Gastrocnemius medialis (tissue), 4 donors: ENCODE measurements around the gene SIK3. TPM values are rescaled to one million over a fixed set of nuclear protein-coding genes. Genes with fewer than 3 reads are reported as not detected.
"Not testable (repeated sequence)": the region's sequence is repeated elsewhere in the genome, so short reads cannot be mapped to it uniquely, and the experiment has no call there.

Experiments
- ATAC-seq, 2 donors: fragments of 150-250 bp; one replicate each; pipeline ENCODE4 v1.9.1; 2016
- DNase-seq, 2 donors: peaks; one replicate each; pipeline ENCODE4 v3.0.0-alpha.2; 2019
- H3K27ac ChIP-seq, 4 donors: fragments of 200-600 bp; sonication (generic); 1 replicate in 1 of 4; 2 replicates in 3 of 4; pipeline ENCODE4 v1.5.1; 2016 to 2018; ENCODE audit warnings: mild to moderate bottlenecking in 2 of 4, moderate library complexity in 1 of 4
- H3K27me3 ChIP-seq, 3 donors: fragments of 200-600 bp; sonication (generic) in 2 of 3; 1 replicate in 1 of 3; 2 replicates in 2 of 3; pipeline versions ENCODE4 v1.5.1 to v1.6.0; 2016 to 2019; ENCODE audit warnings: mild to moderate bottlenecking in 1 of 3, moderate library complexity in 1 of 3
- H3K36me3 ChIP-seq, 2 donors: fragments of 200-600 bp; sonication (generic) in 1 of 2; one replicate each; pipeline ENCODE4 v1.5.1; 2017 to 2018
- H3K4me1 ChIP-seq, 2 donors: fragments of 200-600 bp; sonication (generic) in 1 of 2; one replicate each; pipeline ENCODE4 v1.5.1; 2016 to 2017; ENCODE audit warnings: mild to moderate bottlenecking in 2 of 2
- H3K4me3 ChIP-seq, 4 donors: fragments of 200-600 bp; sonication (generic) in 3 of 4; 1 replicate in 1 of 4; 2 replicates in 3 of 4; pipeline ENCODE4 v1.5.1; 2016 to 2019; ENCODE audit warnings: mild to moderate bottlenecking in 2 of 4
- H3K9me3 ChIP-seq, 3 donors: fragments of 200-600 bp; sonication (generic) in 2 of 3; 1 replicate in 1 of 3; 2 replicates in 2 of 3; pipeline ENCODE4 v1.5.1; 2016 to 2019
- CTCF ChIP-seq, 5 experiments: fragments of 450-650 bp in 3 of 5; fragments of 200-600 bp in 2 of 5; sonication (generic) in 2 of 5; IDR thresholded peaks in 4 of 5; conservative IDR thresholded peaks in 1 of 5; 1 replicate in 4 of 5; 2 replicates in 1 of 5; pipeline ENCODE4 v1.5.1; 2016 to 2019; ENCODE audit warnings: antibody characterized with exemption in 5 of 5, mild to moderate bottlenecking in 3 of 5, moderate library complexity in 3 of 5
- POLR2A ChIP-seq, 2 donors: fragments of 450-650 bp; IDR thresholded peaks; one replicate each; pipeline ENCODE4 v1.6.1; 2017; ENCODE audit warnings: antibody characterized with exemption in 2 of 2, mild to moderate bottlenecking in 2 of 2, moderate library complexity in 2 of 2
- in situ Hi-C, 4 donors: fragments of 200-750 bp; cut with MboI; loops; one replicate each; pipeline versions ENCODE4 v1.15.0 to v1.8.0; 2017; ENCODE audit warnings: low sequenced_read_pairs in 4 of 4
- intact Hi-C: fragments of 100-400 bp; cut with DNase I; formaldehyde crosslinking; loops from one replicate; pipeline ENCODE4 v1.15.1; 2023; ENCODE audit warnings: low total_unique reads
- total RNA-seq, 4 donors: library from RNA; depleted of rRNA; stranded (reverse); fragments of >200 nt; gene quantifications; one replicate each; pipeline versions ENCODE4 v1.1.0 to v1.2.3, GENCODE V29; 2016

The SIK3 gene
- total RNA-seq, 4 donors from 2014 or later, result 34.4 to 42.4 (median 37.2) TPM

DNA sequence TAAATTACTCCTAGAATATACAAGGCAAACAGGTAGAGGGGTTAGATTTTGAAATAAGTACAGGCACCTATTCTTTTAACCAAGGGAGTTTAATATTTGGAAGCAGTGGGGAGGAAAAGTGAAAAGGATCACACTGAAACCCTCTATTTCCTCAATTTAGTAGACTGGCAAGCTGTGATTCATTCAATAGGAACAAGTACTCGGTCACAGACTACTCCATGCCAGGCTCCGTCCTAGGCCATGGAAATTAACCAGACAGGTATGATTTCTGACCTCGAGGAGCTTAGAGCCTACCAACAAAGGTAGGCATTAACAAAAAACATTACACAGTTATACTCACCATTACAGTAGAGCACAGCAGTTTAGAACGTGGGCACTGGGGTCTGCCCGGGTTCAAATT, 40.9 kb downstream of the SIK3 start:
- ATAC-seq (peak; percentile 30 to 48), DNase-seq (no peak)
- Histone ChIP-seq H3K4me3 (no peak overlapping the region), H3K27ac (peak overlapping the region in 3 of 4 donors; percentile 26 to 41 (median 39)), H3K36me3 (no peaks in the 10 kb centered on the region), H3K9me3 (no peaks in the 10 kb centered on the region), H3K4me1 (peaks cover 27 to 45% of the 10 kb centered on the region in 2 donors), H3K27me3 (no peaks in the 10 kb centered on the region)
- in situ Hi-C loops, result no loop called here
- TF ChIP-seq POLR2A (IDR thresholded peaks at IDR 0.05) (no peak), CTCF (IDR thresholded peaks at IDR 0.05 in 4 of 5, conservative IDR thresholded peaks at IDR 0.05 in 1 of 5) (no peak)
- intact Hi-C loops, result no loop called here

GRCh38 chr11:117055469-117055868, 42.8 kb downstream of the SIK3 start:
- Histone ChIP-seq H3K27ac (no peak overlapping the region), H3K27me3 (no peaks in the 10 kb centered on the region), H3K4me3 (no peak overlapping the region), H3K36me3 (no peaks in the 10 kb centered on the region), H3K9me3 (no peaks in the 10 kb centered on the region), H3K4me1 (peaks cover 22 to 42% of the 10 kb centered on the region in 2 donors)
- no peak for TF ChIP-seq CTCF (IDR thresholded peaks at IDR 0.05 in 4 of 5, conservative IDR thresholded peaks at IDR 0.05 in 1 of 5)
- no peak for TF ChIP-seq POLR2A (IDR thresholded peaks at IDR 0.05)
- DNase-seq, result no peak
- ATAC-seq, result no peak
- intact Hi-C loops (no loop called here), in situ Hi-C loops (no loop called here)

GRCh38 chr11:117054382-117054781, 43.8 kb downstream of the SIK3 start:
- H3K9me3 ChIP-seq, result no peaks in the 10 kb centered on the region
- in situ Hi-C loops, result no loop called here
- H3K4me3 ChIP-seq, result no peak overlapping the region
- DNase-seq, result no peak
- TF ChIP-seq POLR2A (IDR thresholded peaks at IDR 0.05), result no peak
- no peak for TF ChIP-seq CTCF (IDR thresholded peaks at IDR 0.05 in 4 of 5, conservative IDR thresholded peaks at IDR 0.05 in 1 of 5)
- intact Hi-C loops, result no loop called here
- H3K4me1 ChIP-seq, result peaks cover 18 to 31% of the 10 kb centered on the region in 2 donors
- H3K27ac ChIP-seq, result no peak overlapping the region
- H3K36me3 ChIP-seq, result no peaks in the 10 kb centered on the region
- no peak for ATAC-seq
- no peaks in the 10 kb centered on the region for H3K27me3 ChIP-seq

GRCh38 chr11:117052196-117053149, 45.8 kb downstream of the SIK3 start:
- Histone ChIP-seq H3K4me3 (no peak overlapping the region), H3K36me3 (no peaks in the 10 kb centered on the region), H3K27me3 (no peaks in the 10 kb centered on the region), H3K27ac (no peak overlapping the region), H3K9me3 (no peaks in the 10 kb centered on the region), H3K4me1 (peaks cover 14 to 18% of the 10 kb centered on the region in 2 donors)
- no peak for DNase-seq
- no peak for TF ChIP-seq POLR2A (IDR thresholded peaks at IDR 0.05)
- TF ChIP-seq CTCF (IDR thresholded peaks at IDR 0.05 in 4 of 5, conservative IDR thresholded peaks at IDR 0.05 in 1 of 5), result no peak
- ATAC-seq, result peak in 1 of 2 donors; percentile 56
- intact Hi-C loops, result no loop called here
- in situ Hi-C loops, result no loop called here

GRCh38 chr11:117050121-117050520, 48.1 kb downstream of the SIK3 start:
- DNase-seq, H3K27me3 ChIP-seq, H3K9me3 ChIP-seq, H3K27ac ChIP-seq, ATAC-seq, H3K36me3 ChIP-seq, in situ Hi-C loops, intact Hi-C loops, H3K4me3 ChIP-seq: not testable (repeated sequence)
- H3K4me1 ChIP-seq, result peaks cover 16 to 23% of the 10 kb centered on the region in 2 donors

DNA sequence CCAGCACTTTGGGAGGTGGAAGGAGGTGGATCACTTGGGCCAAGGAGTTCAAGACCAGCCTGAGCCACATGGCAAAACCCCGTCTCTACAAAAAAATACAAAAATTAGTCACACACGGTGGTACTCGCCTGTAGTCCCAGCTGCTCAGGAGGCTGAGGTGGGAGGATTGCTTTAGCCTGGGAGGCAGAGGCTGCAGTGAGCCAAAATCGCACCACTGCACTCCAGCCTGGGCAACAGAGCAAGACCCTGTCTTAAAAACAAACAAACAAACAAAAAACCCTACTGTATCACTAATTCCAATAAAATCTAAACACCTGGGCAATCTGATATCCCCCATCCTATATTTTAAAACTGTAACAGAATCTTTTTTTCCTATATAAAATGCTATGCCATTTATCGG, 51.6 kb downstream of the SIK3 start:
- H3K27me3 ChIP-seq, H3K4me3 ChIP-seq, H3K9me3 ChIP-seq, ATAC-seq, H3K36me3 ChIP-seq, in situ Hi-C loops, DNase-seq: not testable (repeated sequence)
- intact Hi-C loops, result loop anchor here (5.0 kb wide), 1 partner anchor 51 kb away; the partner anchor contains the start of gene SIK3
- H3K4me1 ChIP-seq, result peaks cover 39 to 42% of the 10 kb centered on the region in 2 donors
- peak overlapping the region in 2 of 4 donors; percentile 65 to 70 for H3K27ac ChIP-seq
